ENCODE data around the gene ZNF189.

The ZNF189 gene

DNA sequence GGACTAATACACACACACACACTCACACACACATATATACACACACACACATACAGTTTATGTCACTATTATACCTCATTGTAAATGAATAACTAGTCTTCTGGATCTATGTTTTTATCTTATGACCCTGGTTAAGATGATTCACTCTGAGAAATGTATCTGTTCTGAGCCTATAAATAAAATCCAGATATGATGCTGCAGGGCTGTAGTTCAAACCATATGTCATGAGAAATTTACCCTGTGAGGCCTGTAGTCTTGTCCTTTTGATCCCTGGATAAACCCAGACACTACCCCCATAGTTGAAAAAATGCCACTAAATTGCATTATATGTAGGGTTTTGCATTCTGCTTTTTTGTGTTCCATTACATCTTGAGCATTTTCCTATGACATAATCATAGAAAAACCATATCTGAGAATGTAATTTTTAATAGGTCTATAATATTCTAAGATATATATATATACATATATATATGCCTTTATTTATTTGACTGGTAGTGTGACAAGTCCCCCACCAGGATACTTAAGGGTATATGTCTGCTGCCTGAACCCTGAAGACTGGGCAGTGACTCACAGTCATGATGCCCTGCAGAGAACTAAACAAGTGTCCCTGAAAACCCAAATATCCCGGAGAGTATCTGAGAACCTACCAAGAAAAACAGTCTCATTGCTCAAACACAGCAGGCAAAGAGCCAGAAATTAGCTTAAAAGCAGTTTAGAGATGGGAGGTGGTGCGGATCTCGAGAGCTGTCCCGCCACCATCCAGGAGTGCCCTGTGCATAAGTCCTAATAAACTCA, 55.3 kb downstream of the ZNF189 start:
- ATAC-seq: no peak

DNA sequence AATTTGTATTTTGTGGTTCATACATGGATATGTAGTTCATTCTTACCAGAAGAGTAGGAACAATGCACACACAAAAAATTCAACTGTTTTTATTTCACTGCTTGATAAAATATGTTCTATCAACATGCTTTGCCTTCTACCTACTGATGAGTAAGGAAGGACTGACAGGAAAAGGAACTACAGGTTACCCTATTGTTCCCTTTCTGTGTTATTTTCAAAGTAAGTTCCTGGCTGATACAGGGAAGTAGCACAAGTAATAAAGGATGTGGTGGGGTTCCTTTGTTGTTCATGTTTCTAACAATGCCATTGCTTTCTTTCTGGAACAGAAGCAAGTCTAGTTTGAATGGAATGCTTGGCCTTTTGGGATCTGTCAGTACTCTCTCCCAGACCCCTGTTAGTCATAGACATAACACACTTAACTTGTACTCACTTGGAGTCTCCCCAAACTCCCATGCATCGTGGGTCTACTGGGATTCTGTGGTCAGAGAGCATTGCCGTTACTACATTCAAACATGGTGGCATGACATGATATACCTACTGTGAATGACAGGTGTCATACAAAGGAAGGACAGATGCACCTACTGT, 57.1 kb downstream of the ZNF189 start:
- ATAC-seq: no peak

DNA sequence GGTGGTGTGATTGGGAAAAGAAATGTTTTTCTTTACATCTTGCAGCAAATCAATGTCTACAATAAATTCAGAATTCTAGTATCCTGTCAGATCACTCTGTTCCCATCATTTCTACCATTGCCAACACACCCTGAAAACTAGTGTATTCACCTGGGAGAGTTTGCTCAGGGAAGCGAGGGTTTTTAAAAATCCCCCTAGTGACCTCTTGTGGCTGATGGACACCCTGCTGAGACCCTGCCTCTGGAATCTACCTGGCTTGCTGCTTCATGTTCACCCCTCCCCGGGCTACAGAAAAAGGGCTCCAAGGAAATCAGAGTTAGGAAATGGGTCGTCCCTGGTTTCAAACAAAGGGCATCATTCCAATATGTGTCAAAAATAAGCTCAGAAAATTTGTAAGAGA, 58.4 kb downstream of the ZNF189 start:
- ATAC-seq: no peak

DNA sequence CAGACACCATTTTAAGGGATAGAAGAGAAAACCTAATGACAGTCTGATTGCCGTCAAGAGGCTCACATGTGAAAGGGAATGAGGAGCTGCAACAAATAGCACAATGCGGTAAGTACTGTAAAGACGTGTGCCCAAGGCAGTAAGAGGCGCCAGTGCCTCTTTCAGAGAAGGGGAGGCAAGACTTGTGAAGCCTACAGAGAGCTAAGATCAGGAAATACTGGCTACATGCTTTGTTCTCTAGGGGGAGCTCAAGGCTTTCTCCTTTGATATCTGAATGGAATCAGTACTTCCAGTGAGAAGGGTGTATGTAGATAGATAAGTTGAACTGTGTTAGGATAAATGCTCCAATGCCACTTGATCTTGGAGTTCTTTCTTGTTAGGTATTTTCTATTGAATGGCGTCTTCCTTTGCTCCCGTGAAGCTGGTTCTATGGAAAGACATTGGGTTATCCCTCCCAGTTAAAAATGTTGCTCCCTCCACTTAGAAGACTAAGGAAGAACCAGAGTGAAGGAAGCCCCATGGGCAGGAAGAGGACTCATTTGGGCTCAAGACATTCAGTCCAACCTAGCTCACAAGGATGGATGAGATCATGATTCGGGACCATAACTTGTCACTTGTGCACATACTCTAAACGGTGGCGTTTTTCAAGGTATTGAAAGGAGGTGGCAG, 60.4 kb downstream of the ZNF189 start:
- peak in 1 of 2 donors; percentile 65 for ATAC-seq
